SKM-1 treated with dmso at 0.1 percent for 144 hours (cell line): Measurements from ENCODE around the gene GOSR1.
"Not testable (repeated sequence)": the region's sequence is repeated elsewhere in the genome, so short reads cannot be mapped to it uniquely, and the experiment has no call there.

Experiments
- DNase-seq: peaks from one replicate; lab custom pipeline; 2025; ENCODE audit not compliant: unreplicated experiment; lab: John Stamatoyannopoulos, UW

The GOSR1 gene

GRCh38 chr17:30505868-30506417 lies 28.7 kb downstream of the GOSR1 start:
- DNase-seq: no peak

GRCh38 chr17:30506481-30506880 lies 29.3 kb downstream of the GOSR1 start:
- no peak for DNase-seq

GRCh38 chr17:30513346-30513745 lies 36.1 kb downstream of the GOSR1 start:
- no peak for DNase-seq

GRCh38 chr17:30514895-30515596 lies 37.8 kb downstream of the GOSR1 start:
- DNase-seq: no peak

GRCh38 chr17:30517786-30518185 lies 40.6 kb downstream of the GOSR1 start:
- DNase-seq: no peak

GRCh38 chr17:30519166-30519565 lies 42.0 kb downstream of the GOSR1 start:
- no peak for DNase-seq

- DNase-seq: no peak
Observed at GRCh38 chr17:30519707-30520106, 42.5 kb downstream of the GOSR1 start.

GRCh38 chr17:30520436-30520835 lies 43.2 kb downstream of the GOSR1 start:
- DNase-seq: no peak

- no peak for DNase-seq
Observed at GRCh38 chr17:30520882-30521281, 43.7 kb downstream of the GOSR1 start.

GRCh38 chr17:30521766-30522165 lies 44.6 kb downstream of the GOSR1 start:
- no peak for DNase-seq

- not testable (repeated sequence) for DNase-seq
Observed at GRCh38 chr17:30523236-30523635, 46.0 kb downstream of the GOSR1 start.

- DNase-seq: no peak
Observed at GRCh38 chr17:30524847-30525246, 47.6 kb downstream of the GOSR1 start.

- DNase-seq: no peak
Observed at GRCh38 chr17:30526401-30526800, 49.2 kb downstream of the GOSR1 start.

GRCh38 chr17:30528701-30529100 lies 51.5 kb downstream of the GOSR1 start:
- DNase-seq: not testable (repeated sequence)

GRCh38 chr17:30530346-30531025 lies 53.3 kb downstream of the GOSR1 start:
- DNase-seq: no peak

- DNase-seq: no peak
Observed at GRCh38 chr17:30532871-30533270, 55.7 kb downstream of the GOSR1 start.

GRCh38 chr17:30534298-30534697 lies 57.1 kb downstream of the GOSR1 start:
- no peak for DNase-seq

- DNase-seq: no peak
Observed at GRCh38 chr17:30534938-30535921, 58.0 kb downstream of the GOSR1 start.

- not testable (repeated sequence) for DNase-seq
Observed at GRCh38 chr17:30536846-30537245, 59.6 kb downstream of the GOSR1 start.

- DNase-seq: not testable (repeated sequence)
Observed at GRCh38 chr17:30537667-30538066, 60.5 kb downstream of the GOSR1 start.

- DNase-seq: no peak
Observed at GRCh38 chr17:30541802-30542201, 64.6 kb downstream of the GOSR1 start.
